A673 (cell line): ENCODE data around the gene DUS2. TPM values are rescaled to one million over a fixed set of nuclear protein-coding genes. Genes with fewer than 3 reads are reported as not detected.

Experiments
- BruUV-seq: library from RNA; stranded (reverse); fragments of 400-500 nt; replicated peaks from 2 replicates; lab custom pipeline; 2021; lab: Mats Ljungman, UMichigan
- CTCF ChIA-PET: fragments of 300-600 bp; sonication (Branson Sonifier 250); formaldehyde crosslinking; loops from one replicate; lab custom pipeline; 2022; ENCODE audit warnings: antibody characterized with exemption; lab: Charles Lee
- POLR2A ChIA-PET: fragments of 300-600 bp; sonication (Branson Sonifier 250); formaldehyde crosslinking; loops from one replicate; lab custom pipeline; 2022; ENCODE audit warnings: antibody characterized with exemption; ENCODE audit not compliant: low non-redundant PET; lab: Charles Lee
- DNase-seq: peaks from one replicate; pipeline ENCODE4 v3.0.0-alpha.2; 2015; ENCODE audit warnings: low spot score
- H3K27ac ChIP-seq: fragments of 200-600 bp; sonication (generic); 2 replicates; pipeline ENCODE4 v1.5.1; 2016; ENCODE audit warnings: mixed run types, low read depth, mild to moderate bottlenecking, mixed read lengths, antibody characterized with exemption, low read length; ENCODE audit not compliant: poor library complexity, severe bottlenecking
- H3K27me3 ChIP-seq: fragments of 200-600 bp; sonication (generic); replicated peaks from 2 replicates; pipeline ENCODE4 v1.6.1; 2017; ENCODE audit warnings: mixed run types, low read depth, mild to moderate bottlenecking, mixed read lengths, antibody characterized with exemption, low read length; ENCODE audit not compliant: insufficient read depth, poor library complexity
- H3K36me3 ChIP-seq: fragments of 200-600 bp; sonication (generic); 2 replicates; pipeline ENCODE4 v1.6.1; 2016; ENCODE audit warnings: mixed run types, mild to moderate bottlenecking, mixed read lengths, antibody characterized with exemption, low read length; ENCODE audit not compliant: insufficient read depth, poor library complexity, severe bottlenecking
- H3K4me1 ChIP-seq: fragments of 200-600 bp; sonication (generic); 2 replicates; pipeline ENCODE4 v1.6.1; 2017; ENCODE audit warnings: mixed run types, mild to moderate bottlenecking, mixed read lengths, antibody characterized with exemption, low read length; ENCODE audit not compliant: insufficient read depth, poor library complexity, severe bottlenecking
- H3K4me3 ChIP-seq: fragments of 200-600 bp; sonication (generic); 2 replicates; pipeline ENCODE4 v1.5.1; 2016; ENCODE audit warnings: low read depth, mixed run types, mild to moderate bottlenecking, mixed read lengths, low read length; ENCODE audit not compliant: poor library complexity, severe bottlenecking
- H3K9me3 ChIP-seq: fragments of 200-600 bp; sonication (generic); 2 replicates; pipeline ENCODE4 v1.6.1; 2016; ENCODE audit warnings: mixed run types, low read depth, mild to moderate bottlenecking, mixed read lengths, antibody characterized with exemption, low read length; ENCODE audit not compliant: poor library complexity, severe bottlenecking
- CTCF ChIP-seq: fragments of 300-800, 200-600 bp; sonication (generic); conservative IDR thresholded peaks from 2 replicates; pipeline ENCODE4 v1.5.1; 2017; ENCODE audit warnings: low read depth, mild to moderate bottlenecking, antibody characterized with exemption, low read length, moderate library complexity, mixed read lengths
- EZH2 ChIP-seq: fragments of 200-600 bp; sonication (generic); IDR thresholded peaks from 2 replicates; pipeline ENCODE4 v1.6.1; 2017; ENCODE audit warnings: borderline replicate concordance, low read depth, mild to moderate bottlenecking, mixed read lengths, antibody characterized with exemption, low read length; ENCODE audit not compliant: poor library complexity, severe bottlenecking
- intact Hi-C: fragments of 100-400 bp; cut with micrococcal nuclease; formaldehyde crosslinking; loops from one replicate; pipeline ENCODE4 v1.10.0; 2022; ENCODE audit not compliant: unreplicated experiment
- total RNA-seq: library from RNA; stranded (reverse); gene quantifications from 2 replicates; pipeline ENCODE4 v1.2.3, GENCODE V29; 2021

DUS2 gene
- total RNA-seq, 1 experiment from 2014 or later: 19.7 TPM

- Histone ChIP-seq H3K4me1 (peaks cover 8% of the 10 kb centered on the region), H3K27ac (no peak overlapping the region), H3K4me3 (no peak overlapping the region), H3K36me3 (no peaks in the 10 kb centered on the region), H3K27me3 (no peaks in the 10 kb centered on the region), H3K9me3 (no peaks in the 10 kb centered on the region)
- DNase-seq: no peak
- ChIA-PET POLR2A (no interaction called here), CTCF (no interaction called here)
- BruUV-seq: no TSS peak
- intact Hi-C loops: no loop called here
- no peak for TF ChIP-seq EZH2
- no peak for TF ChIP-seq CTCF
These were observed 59.0 kb downstream of the DUS2 start for GRCh38 chr16:68081861-68082628.

GRCh38 chr16:68082629-68083238 lies 59.6 kb downstream of the DUS2 start:
- ChIA-PET CTCF (no interaction called here), POLR2A (no interaction called here)
- Histone ChIP-seq H3K9me3 (no peaks in the 10 kb centered on the region), H3K36me3 (no peaks in the 10 kb centered on the region), H3K4me1 (peaks cover 8% of the 10 kb centered on the region), H3K4me3 (no peak overlapping the region), H3K27ac (no peak overlapping the region), H3K27me3 (no peaks in the 10 kb centered on the region)
- TF ChIP-seq CTCF (no peak), EZH2 (no peak)
- BruUV-seq: no TSS peak
- intact Hi-C loops: no loop called here
- DNase-seq: no peak

GRCh38 chr16:68083239-68083781 lies 60.2 kb downstream of the DUS2 start:
- no peaks in the 10 kb centered on the region for H3K27me3 ChIP-seq
- no peak overlapping the region for H3K4me3 ChIP-seq
- peak overlapping the region; percentile 91 for H3K27ac ChIP-seq
- no TSS peak for BruUV-seq
- TF ChIP-seq EZH2: no peak
- no peak for TF ChIP-seq CTCF
- intact Hi-C loops: no loop called here
- no peaks in the 10 kb centered on the region for H3K36me3 ChIP-seq
- no peak for DNase-seq
- ChIA-PET POLR2A (interaction anchor here (0.5 kb wide), 1 partner anchor 79 kb away, joined by 11 read pairs; no protein-coding TSS in a partner anchor), CTCF (no interaction called here)
- peaks cover 11% of the 10 kb centered on the region for H3K4me1 ChIP-seq
- no peaks in the 10 kb centered on the region for H3K9me3 ChIP-seq
